KMS-11 (cell line): ENCODE data around the gene NDOR1.

Source experiments
- H2AFZ ChIP-seq: fragments of 200-600 bp; sonication (generic); 2 replicates; pipeline ENCODE4 v1.6.1; 2016; ENCODE audit warnings: antibody characterized with exemption, mixed run types, low read depth
- H3K27ac ChIP-seq: fragments of 200-600 bp; sonication (generic); 2 replicates; pipeline ENCODE4 v1.6.1; 2016; ENCODE audit warnings: mild to moderate bottlenecking, mixed run types
- H3K27me3 ChIP-seq: fragments of 200-600 bp; sonication (generic); 2 replicates; pipeline ENCODE4 v1.6.1; 2017; ENCODE audit warnings: mild to moderate bottlenecking, low read depth, mixed run types, moderate library complexity; ENCODE audit not compliant: insufficient read depth
- H3K36me3 ChIP-seq: fragments of 200-600 bp; sonication (generic); 2 replicates; pipeline ENCODE4 v1.6.1; 2017; ENCODE audit warnings: mild to moderate bottlenecking, mixed run types; ENCODE audit not compliant: insufficient read depth
- H3K4me1 ChIP-seq: fragments of 200-600 bp; sonication (generic); 2 replicates; pipeline ENCODE4 v1.6.1; 2016; ENCODE audit warnings: mild to moderate bottlenecking, low read depth, mixed run types; ENCODE audit not compliant: poor library complexity, severe bottlenecking
- H3K4me2 ChIP-seq: fragments of 200-600 bp; sonication (generic); 2 replicates; pipeline ENCODE4 v1.7.0; 2016; ENCODE audit warnings: mild to moderate bottlenecking, mixed run types
- H3K4me3 ChIP-seq: fragments of 200-600 bp; sonication (generic); IDR thresholded peaks from 2 replicates; pipeline ENCODE4 v1.6.1; 2017; ENCODE audit warnings: low read depth, low read length, mixed read lengths; ENCODE audit not compliant: insufficient read depth
- H3K79me2 ChIP-seq: fragments of 200-600 bp; sonication (generic); 2 replicates; pipeline ENCODE4 v1.6.1; 2016; ENCODE audit warnings: low read depth, mixed run types; ENCODE audit not compliant: insufficient read depth
- H3K9ac ChIP-seq: fragments of 200-600 bp; sonication (generic); 2 replicates; pipeline ENCODE4 v1.6.1; 2016; ENCODE audit warnings: mild to moderate bottlenecking, mixed run types
- H4K20me1 ChIP-seq: fragments of 200-600 bp; sonication (generic); 2 replicates; pipeline ENCODE4 v1.6.1; 2016; ENCODE audit warnings: mild to moderate bottlenecking, mixed run types; ENCODE audit not compliant: insufficient read depth
- CTCF ChIP-seq: fragments of 200-600 bp; sonication (generic); conservative IDR thresholded peaks from 2 replicates; pipeline ENCODE4 v1.6.1; 2017; ENCODE audit warnings: low read depth, mild to moderate bottlenecking, antibody characterized with exemption, low read length, moderate library complexity, mixed read lengths

NDOR1 gene

GRCh38 chr9:137189297-137190295, 15.9 kb upstream of the NDOR1 start:
- Histone ChIP-seq H4K20me1 (no peaks in the 10 kb centered on the region), H3K4me3 (no peak overlapping the region), H3K27ac (peak overlapping the region; percentile 90), H3K27me3 (no peaks in the 10 kb centered on the region), H3K4me2 (peak overlapping the region; percentile 81), H3K36me3 (no peaks in the 10 kb centered on the region), H3K79me2 (peaks cover 31% of the 10 kb centered on the region), H3K4me1 (peaks cover 24% of the 10 kb centered on the region), H2AFZ (peak overlapping the region; percentile 60; the same call in 1 of the 2 replicates), H3K9ac (peak overlapping the region; percentile 81)
- TF ChIP-seq CTCF, result no peak; the same call in 1 of the 2 replicates

- no peak overlapping the region for H3K4me3 ChIP-seq
- H3K9ac ChIP-seq, result peak overlapping the region; percentile 81; the same call in 1 of the 2 replicates
- no peak for TF ChIP-seq CTCF
- no peaks in the 10 kb centered on the region for H4K20me1 ChIP-seq
- H3K27me3 ChIP-seq, result no peaks in the 10 kb centered on the region
- H3K27ac ChIP-seq, result peak overlapping the region; percentile 90; the same call in 1 of the 2 replicates
- H3K36me3 ChIP-seq, result no peaks in the 10 kb centered on the region
- H3K4me2 ChIP-seq, result peak overlapping the region; percentile 81
- H3K4me1 ChIP-seq, result peaks cover 24% of the 10 kb centered on the region
- peaks cover 31% of the 10 kb centered on the region for H3K79me2 ChIP-seq
- H2AFZ ChIP-seq, result no peak overlapping the region
These were observed 15.1 kb upstream of the NDOR1 start for GRCh38 chr9:137190315-137190856.

GRCh38 chr9:137191245-137191644, 14.3 kb upstream of the NDOR1 start:
- H3K4me2 ChIP-seq, result no peak overlapping the region
- H3K36me3 ChIP-seq, result no peaks in the 10 kb centered on the region
- TF ChIP-seq CTCF, result no peak
- no peaks in the 10 kb centered on the region for H4K20me1 ChIP-seq
- H2AFZ ChIP-seq, result no peak overlapping the region
- H3K4me3 ChIP-seq, result no peak overlapping the region
- H3K79me2 ChIP-seq, result peaks cover 31% of the 10 kb centered on the region
- H3K9ac ChIP-seq, result no peak overlapping the region
- peaks cover 24% of the 10 kb centered on the region for H3K4me1 ChIP-seq
- H3K27ac ChIP-seq, result no peak overlapping the region
- no peaks in the 10 kb centered on the region for H3K27me3 ChIP-seq

- no peaks in the 10 kb centered on the region for H4K20me1 ChIP-seq
- H3K27ac ChIP-seq, result no peak overlapping the region
- H3K4me2 ChIP-seq, result no peak overlapping the region
- no peak overlapping the region for H2AFZ ChIP-seq
- peaks cover 19% of the 10 kb centered on the region for H3K4me1 ChIP-seq
- no peaks in the 10 kb centered on the region for H3K36me3 ChIP-seq
- no peak overlapping the region for H3K4me3 ChIP-seq
- no peak overlapping the region for H3K9ac ChIP-seq
- TF ChIP-seq CTCF, result no peak
- peaks cover 25% of the 10 kb centered on the region for H3K79me2 ChIP-seq
- H3K27me3 ChIP-seq, result no peaks in the 10 kb centered on the region
These were observed 13.6 kb upstream of the NDOR1 start for GRCh38 chr9:137191691-137192447.
